H9 (cell line): ENCODE results near the gene KCNAB1. TPM values are rescaled to one million over a fixed set of nuclear protein-coding genes. Genes with fewer than 3 reads are reported as not detected.

Source experiments
- DNase-seq: peaks from one replicate; pipeline ENCODE4 v3.0.0-alpha.2; 2017
- H2AFZ ChIP-seq: one replicate; pipeline ENCODE4 v1.6.1; 2013; ENCODE audit warnings: mild to moderate bottlenecking, low read length, control low read depth, moderate library complexity
- H2AK5ac ChIP-seq: 2 replicates; pipeline ENCODE4 v1.6.1; 2013; ENCODE audit warnings: low read length, control low read depth, mixed read lengths; ENCODE audit not compliant: insufficient read length
- H2BK120ac ChIP-seq: one replicate; pipeline ENCODE4 v1.6.1; 2013; ENCODE audit warnings: low read depth, mild to moderate bottlenecking, low read length, control low read depth, inconsistent platforms; ENCODE audit not compliant: poor library complexity, severe bottlenecking
- H2BK12ac ChIP-seq: 2 replicates; pipeline ENCODE4 v1.6.1; 2013; ENCODE audit warnings: low read length, control low read depth, mixed read lengths, low read depth; ENCODE audit not compliant: insufficient read length
- H2BK15ac ChIP-seq: 2 replicates; pipeline ENCODE4 v1.6.1; 2013; ENCODE audit warnings: low read depth, low read length, control low read depth
- H2BK20ac ChIP-seq: one replicate; pipeline ENCODE4 v1.6.1; 2013; ENCODE audit warnings: low read depth, mild to moderate bottlenecking, low read length, control low read depth, inconsistent platforms; ENCODE audit not compliant: poor library complexity, severe bottlenecking
- H2BK5ac ChIP-seq: 2 replicates; pipeline ENCODE4 v1.6.1; 2013; ENCODE audit warnings: low read length, control low read depth, mixed read lengths; ENCODE audit not compliant: insufficient read length
- H3K14ac ChIP-seq: 2 replicates; pipeline ENCODE4 v1.6.1; 2013; ENCODE audit warnings: low read length, control low read depth; ENCODE audit not compliant: insufficient read depth
- H3K18ac ChIP-seq: 2 replicates; pipeline ENCODE4 v1.6.1; 2013; ENCODE audit warnings: low read depth, mild to moderate bottlenecking, mixed read lengths, low read length, control low read depth; ENCODE audit not compliant: insufficient read length
- H3K23ac ChIP-seq: 2 replicates; pipeline ENCODE4 v1.6.1; 2013; ENCODE audit warnings: low read length, control low read depth, mixed read lengths, low read depth; ENCODE audit not compliant: insufficient read length
- H3K23me2 ChIP-seq: 2 replicates; pipeline ENCODE4 v1.6.1; 2013; ENCODE audit warnings: low read depth, mild to moderate bottlenecking, mixed read lengths, low read length, control low read depth; ENCODE audit not compliant: insufficient read length, poor library complexity, severe bottlenecking
- H3K27ac ChIP-seq: 2 replicates; pipeline ENCODE4 v1.5.1; 2013; ENCODE audit warnings: low read length, control low read depth, mixed read lengths, low read depth; ENCODE audit not compliant: insufficient read length
- H3K27me3 ChIP-seq: 2 replicates; pipeline ENCODE4 v1.6.1; 2013; ENCODE audit warnings: low read length, control low read depth, inconsistent platforms; ENCODE audit not compliant: insufficient read depth
- H3K4ac ChIP-seq: 2 replicates; pipeline ENCODE4 v1.6.1; 2013; ENCODE audit warnings: low read depth, mild to moderate bottlenecking, control low read depth, inconsistent platforms, low read length, moderate library complexity
- H3K4me1 ChIP-seq: 2 replicates; pipeline ENCODE4 v1.6.1; 2013; ENCODE audit warnings: low read length, control low read depth, inconsistent platforms; ENCODE audit not compliant: insufficient read depth
- H3K4me2 ChIP-seq: 2 replicates; pipeline ENCODE4 v1.6.1; 2013; ENCODE audit warnings: low read length, control low read depth, mixed read lengths; ENCODE audit not compliant: insufficient read length, insufficient read depth
- H3K56ac ChIP-seq: 2 replicates; pipeline ENCODE4 v1.6.1; 2013; ENCODE audit warnings: low read depth, mild to moderate bottlenecking, mixed read lengths, low read length, control low read depth; ENCODE audit not compliant: insufficient read length
- H3K79me1 ChIP-seq: 2 replicates; pipeline ENCODE4 v1.6.1; 2013; ENCODE audit warnings: low read depth, mild to moderate bottlenecking, moderate library complexity, low read length, control low read depth, inconsistent platforms; ENCODE audit not compliant: insufficient read depth, poor library complexity, severe bottlenecking
- H3K79me2 ChIP-seq: 2 replicates; pipeline ENCODE4 v1.6.1; 2013; ENCODE audit warnings: low read length, control low read depth, inconsistent platforms; ENCODE audit not compliant: insufficient read depth
- H3K9ac ChIP-seq: 2 replicates; pipeline ENCODE4 v1.6.1; 2013; ENCODE audit warnings: low read length, control low read depth, mixed read lengths; ENCODE audit not compliant: insufficient read length; ENCODE audit errors: extremely low read depth
- H3K9me3 ChIP-seq: one replicate; pipeline ENCODE4 v1.6.1; 2013; ENCODE audit warnings: low read depth, low read length, inconsistent platforms; ENCODE audit not compliant: control insufficient read depth
- H3T11ph ChIP-seq: one replicate; pipeline ENCODE4 v1.6.1; 2013; ENCODE audit warnings: mild to moderate bottlenecking, low read length, control low read depth, inconsistent platforms
- H4K20me1 ChIP-seq: one replicate; pipeline ENCODE4 v1.6.1; 2013; ENCODE audit not compliant: control insufficient read depth, insufficient read length, insufficient read depth
- H4K5ac ChIP-seq: 2 replicates; pipeline ENCODE4 v1.6.1; 2013; ENCODE audit warnings: low read depth, mild to moderate bottlenecking, mixed read lengths, low read length, control low read depth; ENCODE audit not compliant: insufficient read length
- H4K8ac ChIP-seq: replicated peaks from 2 replicates; pipeline ENCODE4 v1.6.1; 2013; ENCODE audit warnings: low read length, control low read depth, mixed read lengths, low read depth; ENCODE audit not compliant: insufficient read length
- H4K91ac ChIP-seq: 2 replicates; pipeline ENCODE4 v1.6.1; 2013; ENCODE audit warnings: low read depth, mild to moderate bottlenecking, moderate library complexity, mixed read lengths, low read length, control low read depth; ENCODE audit not compliant: insufficient read length
- H3K27ac Mint-ChIP-seq, 3 experiments: 2 replicates in 2 of 3; 3 replicates in 1 of 3; pipeline ENCODE4 v1.8.0; 2020 to 2021; ENCODE audit warnings: mixed read lengths in 3 of 3, mild to moderate bottlenecking in 1 of 3, moderate library complexity in 1 of 3
- H3K27me3 Mint-ChIP-seq: 2 replicates; pipeline ENCODE4 v1.8.0; 2021; ENCODE audit warnings: low read depth, mild to moderate bottlenecking, moderate library complexity, mixed read lengths
- H3K36me3 Mint-ChIP-seq, 3 experiments: 2 replicates in 2 of 3; 3 replicates in 1 of 3; pipeline ENCODE4 v1.8.0; 2020 to 2021; ENCODE audit warnings: low read depth in 3 of 3, mixed read lengths in 3 of 3; ENCODE audit not compliant: insufficient read depth in 1 of 3
- H3K4me1 Mint-ChIP-seq, 2 experiments: 2 replicates each; pipeline ENCODE4 v1.8.0; 2020; ENCODE audit warnings: mixed read lengths in 2 of 2
- H3K4me3 Mint-ChIP-seq, 2 experiments: 2 replicates in 1 of 2; 3 replicates in 1 of 2; pipeline ENCODE4 v1.8.0; 2020 to 2021; ENCODE audit warnings: mild to moderate bottlenecking in 2 of 2, mixed read lengths in 2 of 2, moderate library complexity in 1 of 2
- H3K9me3 Mint-ChIP-seq, 2 experiments: 2 replicates in 1 of 2; 3 replicates in 1 of 2; pipeline ENCODE4 v1.8.0; 2020; ENCODE audit warnings: mild to moderate bottlenecking in 2 of 2, mixed read lengths in 2 of 2, moderate library complexity in 1 of 2
- CTCF ChIP-seq: fragments of 200-600 bp; sonication (generic); conservative IDR thresholded peaks from 3 replicates; pipeline ENCODE4 v1.8.0; 2021; ENCODE audit warnings: antibody characterized with exemption, mild to moderate bottlenecking
- WGBS: extraction: QIAGEN DNeasy Blood & Tissue Kit; methylation state at CpG from one replicate; pipeline ENCODE4 v1.1.7; 2013; ENCODE audit warnings: missing lambda C conversion rate, low lambda C conversion rate, mixed read lengths; ENCODE audit not compliant: insufficient read length; ENCODE audit errors: extremely low coverage; 5-methylcytosine and 5-hydroxymethylcytosine counted together
- total RNA-seq: library from RNA; stranded (reverse); gene quantifications from 2 replicates; pipeline ENCODE4 v1.2.1, GENCODE V29; 2021

The KCNAB1 gene
- total RNA-seq, 1 experiment from 2014 or later: 3.7 TPM

DNA sequence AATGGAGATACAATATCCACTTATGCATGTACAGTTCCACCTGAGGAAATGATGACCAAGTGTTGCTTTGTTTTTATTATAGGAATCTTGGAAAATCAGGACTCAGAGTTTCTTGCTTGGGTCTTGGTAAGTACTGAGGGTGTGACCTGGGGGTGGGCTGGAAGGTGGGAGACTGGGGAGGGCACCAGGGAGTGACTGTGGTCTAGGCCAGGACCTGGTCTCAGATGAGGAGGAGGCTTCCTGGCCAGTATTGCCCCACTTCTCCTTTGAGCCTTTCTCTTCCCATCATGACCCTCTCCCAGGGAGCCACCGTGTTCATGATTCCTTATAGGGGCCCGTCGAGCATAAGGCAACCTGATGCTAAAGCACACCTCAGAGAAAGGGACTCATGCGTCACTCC is 301.2 kb downstream of the KCNAB1 start:
- no peak overlapping the region for H2BK12ac ChIP-seq
- no peak for DNase-seq
- no CpG with 5 or more reads among the region's 4 CpGs for WGBS
- no peak overlapping the region for H2BK120ac ChIP-seq
- H3K4ac ChIP-seq: no peak overlapping the region
- no peak overlapping the region for H2BK5ac ChIP-seq
- H3K14ac ChIP-seq: no peak overlapping the region
- TF ChIP-seq CTCF: no peak
- H3K36me3 Mint-ChIP-seq: no peaks in the 10 kb centered on the region
- H4K5ac ChIP-seq: no peak overlapping the region
- no peaks in the 10 kb centered on the region for H3K79me1 ChIP-seq
- H3K27me3 ChIP-seq: no peaks in the 10 kb centered on the region
- H3K4me1 Mint-ChIP-seq: peaks cover 3 to 6% of the 10 kb centered on the region in 2 experiments; a peak in 3 of 4 replicates
- no peak overlapping the region for H3K56ac ChIP-seq
- H3K9me3 ChIP-seq: no peaks in the 10 kb centered on the region
- H3K4me1 ChIP-seq: no peaks in the 10 kb centered on the region
- no peak overlapping the region for H2AK5ac ChIP-seq
- no peaks in the 10 kb centered on the region for H4K20me1 ChIP-seq
- no peak overlapping the region for H3K18ac ChIP-seq
- H3K9ac ChIP-seq: no peak overlapping the region
- no peak overlapping the region for H3K27ac Mint-ChIP-seq
- no peak overlapping the region for H3T11ph ChIP-seq
- H3K27ac ChIP-seq: no peak overlapping the region
- no peak overlapping the region for H3K4me3 Mint-ChIP-seq
- H2BK20ac ChIP-seq: no peak overlapping the region
- no peaks in the 10 kb centered on the region; the same call in 1 of the 2 replicates for H3K27me3 Mint-ChIP-seq
- no peak overlapping the region for H2AFZ ChIP-seq
- H2BK15ac ChIP-seq: no peak overlapping the region
- no peaks in the 10 kb centered on the region for H3K9me3 Mint-ChIP-seq
- H4K8ac ChIP-seq: no peak overlapping the region
- H3K79me2 ChIP-seq: no peaks in the 10 kb centered on the region
- no peak overlapping the region for H3K23ac ChIP-seq
- H4K91ac ChIP-seq: no peak overlapping the region
- H3K4me2 ChIP-seq: no peak overlapping the region
- H3K23me2 ChIP-seq: no peaks in the 10 kb centered on the region
